HL-60 (cell line): Measurements from ENCODE around the gene UNC5C.

Experiments
- DNase-seq, 2 experiments: peaks; one replicate each; pipeline ENCODE4 v3.0.0-alpha.2; 2010 to 2020; ENCODE audit warnings: low read depth in 1 of 2, low spot score in 1 of 2
- H3K27ac ChIP-seq: fragments of 250-450 bp; sonication (Bioruptor Pico); replicated peaks from 2 replicates; pipeline ENCODE4 v1.5.1; 2020; ENCODE audit warnings: mild to moderate bottlenecking, moderate library complexity
- H3K27me3 ChIP-seq: fragments of 250-450 bp; sonication (Bioruptor Pico); 2 replicates; pipeline ENCODE4 v1.5.1; 2021; ENCODE audit warnings: mild to moderate bottlenecking, moderate library complexity; ENCODE audit not compliant: insufficient read depth, poor library complexity, severe bottlenecking
- H3K4me3 ChIP-seq: replicated peaks from 2 replicates; pipeline ENCODE4 v1.5.1; 2011; ENCODE audit warnings: mild to moderate bottlenecking, control low read depth, low read length; ENCODE audit not compliant: insufficient read depth
- GABPA ChIP-seq: IDR thresholded peaks from 2 replicates; pipeline ENCODE4 v1.6.1; 2012; ENCODE audit warnings: low read depth
- POLR2AphosphoS5 ChIP-seq: IDR thresholded peaks from 2 replicates; pipeline ENCODE4 v1.6.1; 2012; ENCODE audit warnings: low read depth
- SPI1 ChIP-seq: IDR thresholded peaks from 2 replicates; pipeline ENCODE4 v1.6.1; 2012; ENCODE audit warnings: low read depth, mild to moderate bottlenecking, borderline replicate concordance
- TF ChIP-seq, protein P1 (sequence below): IDR thresholded peaks from one replicate; pipeline ENCODE4 v1.5.1; 2011; ENCODE audit warnings: low read length, control low read depth, inconsistent platforms; ENCODE audit not compliant: insufficient read depth
- TF ChIP-seq, protein P2 (sequence below): IDR thresholded peaks from 2 replicates; pipeline ENCODE4 v1.6.1; 2012; ENCODE audit warnings: low read depth; ENCODE audit not compliant: insufficient replicate concordance

The UNC5C gene

DNA sequence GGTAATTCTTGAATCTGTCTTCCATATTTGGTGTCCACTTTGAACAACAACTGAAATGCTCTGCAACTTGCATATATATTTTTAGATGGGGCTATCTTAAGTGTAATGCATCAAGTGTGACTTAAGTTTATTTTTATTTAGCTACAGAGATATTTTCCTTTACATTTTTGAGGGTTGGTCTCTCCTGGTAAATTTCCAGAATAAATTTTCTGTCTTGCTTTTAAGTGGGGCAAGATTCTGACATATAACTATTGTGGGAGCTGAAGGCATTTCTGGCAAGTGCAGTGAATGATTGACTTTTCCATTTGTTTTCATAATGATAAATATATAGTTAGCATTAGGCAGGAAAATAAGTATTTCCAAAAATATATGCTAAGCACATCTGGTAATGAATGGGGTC, 18.8 kb downstream of the UNC5C start:
- Histone ChIP-seq H3K27me3 (no peaks in the 10 kb centered on the region), H3K4me3 (no peak overlapping the region), H3K27ac (no peak overlapping the region)
- TF ChIP-seq, protein P1, sequence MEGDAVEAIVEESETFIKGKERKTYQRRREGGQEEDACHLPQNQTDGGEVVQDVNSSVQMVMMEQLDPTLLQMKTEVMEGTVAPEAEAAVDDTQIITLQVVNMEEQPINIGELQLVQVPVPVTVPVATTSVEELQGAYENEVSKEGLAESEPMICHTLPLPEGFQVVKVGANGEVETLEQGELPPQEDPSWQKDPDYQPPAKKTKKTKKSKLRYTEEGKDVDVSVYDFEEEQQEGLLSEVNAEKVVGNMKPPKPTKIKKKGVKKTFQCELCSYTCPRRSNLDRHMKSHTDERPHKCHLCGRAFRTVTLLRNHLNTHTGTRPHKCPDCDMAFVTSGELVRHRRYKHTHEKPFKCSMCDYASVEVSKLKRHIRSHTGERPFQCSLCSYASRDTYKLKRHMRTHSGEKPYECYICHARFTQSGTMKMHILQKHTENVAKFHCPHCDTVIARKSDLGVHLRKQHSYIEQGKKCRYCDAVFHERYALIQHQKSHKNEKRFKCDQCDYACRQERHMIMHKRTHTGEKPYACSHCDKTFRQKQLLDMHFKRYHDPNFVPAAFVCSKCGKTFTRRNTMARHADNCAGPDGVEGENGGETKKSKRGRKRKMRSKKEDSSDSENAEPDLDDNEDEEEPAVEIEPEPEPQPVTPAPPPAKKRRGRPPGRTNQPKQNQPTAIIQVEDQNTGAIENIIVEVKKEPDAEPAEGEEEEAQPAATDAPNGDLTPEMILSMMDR = no peak
- TF ChIP-seq GABPA (no peak), SPI1 (no peak), POLR2AphosphoS5 (no peak)
- TF ChIP-seq, protein P2, sequence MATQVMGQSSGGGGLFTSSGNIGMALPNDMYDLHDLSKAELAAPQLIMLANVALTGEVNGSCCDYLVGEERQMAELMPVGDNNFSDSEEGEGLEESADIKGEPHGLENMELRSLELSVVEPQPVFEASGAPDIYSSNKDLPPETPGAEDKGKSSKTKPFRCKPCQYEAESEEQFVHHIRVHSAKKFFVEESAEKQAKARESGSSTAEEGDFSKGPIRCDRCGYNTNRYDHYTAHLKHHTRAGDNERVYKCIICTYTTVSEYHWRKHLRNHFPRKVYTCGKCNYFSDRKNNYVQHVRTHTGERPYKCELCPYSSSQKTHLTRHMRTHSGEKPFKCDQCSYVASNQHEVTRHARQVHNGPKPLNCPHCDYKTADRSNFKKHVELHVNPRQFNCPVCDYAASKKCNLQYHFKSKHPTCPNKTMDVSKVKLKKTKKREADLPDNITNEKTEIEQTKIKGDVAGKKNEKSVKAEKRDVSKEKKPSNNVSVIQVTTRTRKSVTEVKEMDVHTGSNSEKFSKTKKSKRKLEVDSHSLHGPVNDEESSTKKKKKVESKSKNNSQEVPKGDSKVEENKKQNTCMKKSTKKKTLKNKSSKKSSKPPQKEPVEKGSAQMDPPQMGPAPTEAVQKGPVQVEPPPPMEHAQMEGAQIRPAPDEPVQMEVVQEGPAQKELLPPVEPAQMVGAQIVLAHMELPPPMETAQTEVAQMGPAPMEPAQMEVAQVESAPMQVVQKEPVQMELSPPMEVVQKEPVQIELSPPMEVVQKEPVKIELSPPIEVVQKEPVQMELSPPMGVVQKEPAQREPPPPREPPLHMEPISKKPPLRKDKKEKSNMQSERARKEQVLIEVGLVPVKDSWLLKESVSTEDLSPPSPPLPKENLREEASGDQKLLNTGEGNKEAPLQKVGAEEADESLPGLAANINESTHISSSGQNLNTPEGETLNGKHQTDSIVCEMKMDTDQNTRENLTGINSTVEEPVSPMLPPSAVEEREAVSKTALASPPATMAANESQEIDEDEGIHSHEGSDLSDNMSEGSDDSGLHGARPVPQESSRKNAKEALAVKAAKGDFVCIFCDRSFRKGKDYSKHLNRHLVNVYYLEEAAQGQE = no peak
- DNase-seq = no peak

DNA sequence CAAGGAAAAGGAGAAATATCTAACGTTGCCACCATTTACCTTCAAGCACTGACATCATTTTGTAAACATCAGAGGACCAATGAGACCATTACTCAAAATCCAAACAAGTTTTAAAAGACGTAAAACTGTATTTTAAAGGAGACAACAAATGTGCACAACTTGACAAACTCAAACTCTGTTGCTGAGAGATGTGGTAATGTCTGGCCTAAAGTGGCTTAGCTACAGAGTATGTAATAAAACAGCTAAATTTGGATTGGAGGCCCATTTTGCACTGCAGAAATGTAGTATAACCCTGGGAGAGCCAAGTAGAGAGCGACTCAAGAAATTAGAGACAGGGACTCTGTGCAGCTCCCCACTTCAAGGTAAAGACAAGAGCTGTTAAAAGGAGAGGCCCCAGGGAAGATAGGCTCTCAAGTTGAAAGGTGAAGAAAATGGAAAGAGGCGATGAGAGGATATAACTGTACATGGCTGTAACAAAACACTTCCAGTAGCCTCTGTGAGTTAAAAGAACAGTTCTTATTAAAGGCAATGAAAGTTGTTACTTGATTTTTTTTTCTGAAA, 20.3 kb downstream of the UNC5C start:
- Histone ChIP-seq H3K27me3 (no peaks in the 10 kb centered on the region), H3K4me3 (no peak overlapping the region), H3K27ac (no peak overlapping the region)
- no peak for DNase-seq
- TF ChIP-seq, protein P1 = no peak
- TF ChIP-seq SPI1 (no peak), GABPA (no peak), POLR2AphosphoS5 (no peak)
- TF ChIP-seq, protein P2 = no peak

DNA sequence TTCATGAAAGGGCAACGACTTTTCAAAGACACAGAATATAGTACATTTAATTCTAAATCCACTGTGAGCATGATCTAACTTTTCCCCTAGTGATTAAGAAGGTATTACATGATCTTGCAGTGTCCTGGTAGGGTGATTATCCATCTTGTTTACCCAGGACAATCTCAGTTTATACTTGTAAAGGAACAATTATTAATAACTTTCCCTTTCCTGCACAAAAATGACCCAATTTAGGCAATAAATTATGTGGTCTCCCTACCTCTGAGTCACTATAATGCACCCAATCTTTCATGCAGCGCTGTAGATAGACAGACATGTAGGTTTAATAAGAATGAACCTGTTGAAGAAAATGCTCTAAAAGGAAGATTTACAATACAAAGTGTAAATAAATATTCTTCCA, 22.7 kb downstream of the UNC5C start:
- TF ChIP-seq, protein P2 = no peak
- no peak for TF ChIP-seq POLR2AphosphoS5
- TF ChIP-seq GABPA = no peak
- TF ChIP-seq, protein P1 = no peak
- TF ChIP-seq SPI1 = no peak
- no peak for DNase-seq
- no peak overlapping the region for H3K27ac ChIP-seq
- no peaks in the 10 kb centered on the region for H3K27me3 ChIP-seq
- no peak overlapping the region for H3K4me3 ChIP-seq
